CD4-positive, CD25-positive, alpha-beta regulatory T cell (primary cell): ENCODE measurements around the gene MYOCD. TPM values are rescaled to one million over a fixed set of nuclear protein-coding genes. Genes with fewer than 3 reads are reported as not detected.
A peak's percentile ranks its signal among the peaks of the same experiment; 100 is the strongest.

ENCODE experiments used
- ATAC-seq, 2 donors: fragments of 150-1000 bp; cut with Tn5 transposase; one replicate each; pipeline ENCODE4 v1.10.0; 2021; ENCODE audit warnings: low read depth in 2 of 2, moderate number of reproducible peaks in 2 of 2, moderate library complexity in 1 of 2
- DNase-seq, 3 donors: peaks; one replicate each; pipeline versions ENCODE4 v3.0.0 to v3.0.0-alpha.2; 2012 to 2022; ENCODE audit warnings: mixed read lengths in 1 of 3
- H3K27ac ChIP-seq: one replicate; pipeline ENCODE4 v1.7.0; 2013; ENCODE audit warnings: mild to moderate bottlenecking, low read length; ENCODE audit not compliant: insufficient read depth, poor library complexity, severe bottlenecking
- H3K27me3 ChIP-seq: one replicate; pipeline ENCODE4 v1.7.0; 2013; ENCODE audit warnings: low read length; ENCODE audit not compliant: control insufficient read depth, insufficient read depth
- H3K36me3 ChIP-seq: one replicate; pipeline ENCODE4 v1.7.0; 2013; ENCODE audit warnings: mild to moderate bottlenecking, low read length, moderate library complexity; ENCODE audit not compliant: control insufficient read depth, insufficient read depth
- H3K4me1 ChIP-seq: 2 replicates; pipeline ENCODE4 v1.7.0; 2013; ENCODE audit warnings: mild to moderate bottlenecking, low read length; ENCODE audit not compliant: insufficient read depth, control insufficient read depth, poor library complexity, severe bottlenecking
- H3K4me3 ChIP-seq: one replicate; pipeline ENCODE4 v1.7.0; 2013; ENCODE audit warnings: low read depth, mild to moderate bottlenecking, low read length, moderate library complexity
- H3K9me3 ChIP-seq, 2 experiments: 1 replicate in 1 of 2; 2 replicates in 1 of 2; pipeline ENCODE4 v1.7.0; 2013; ENCODE audit warnings: low read length in 2 of 2, mild to moderate bottlenecking in 1 of 2, moderate library complexity in 1 of 2; ENCODE audit not compliant: control insufficient read depth in 2 of 2
- H3K27ac Mint-ChIP-seq, 3 donors: one replicate each; pipeline ENCODE4 v1.8.0; 2020 to 2022; ENCODE audit warnings: mild to moderate bottlenecking in 3 of 3, mixed read lengths in 3 of 3, moderate library complexity in 2 of 3
- H3K27me3 Mint-ChIP-seq: one replicate; pipeline ENCODE4 v1.8.0; 2022; ENCODE audit warnings: mild to moderate bottlenecking, mixed read lengths
- H3K36me3 Mint-ChIP-seq: one replicate; pipeline ENCODE4 v1.8.0; 2020; ENCODE audit warnings: mixed read lengths
- H3K4me1 Mint-ChIP-seq, 4 donors: one replicate each; pipeline ENCODE4 v1.8.0; 2020 to 2022; ENCODE audit warnings: mixed read lengths in 4 of 4, mild to moderate bottlenecking in 1 of 4
- H3K4me3 Mint-ChIP-seq, 4 donors: one replicate each; pipeline ENCODE4 v1.8.0; 2020 to 2022; ENCODE audit warnings: mild to moderate bottlenecking in 4 of 4, mixed read lengths in 4 of 4, moderate library complexity in 3 of 4
- H3K9me3 Mint-ChIP-seq, 7 donors: one replicate each; pipeline ENCODE4 v1.8.0; 2020 to 2022; ENCODE audit warnings: mixed read lengths in 7 of 7, mild to moderate bottlenecking in 3 of 7, moderate library complexity in 2 of 7
- polyA plus RNA-seq, 4 donors: library from polyadenylated mRNA; unstranded; fragments of 300-500 nt; fragmentation: Illumina TruSeq; gene quantifications; one replicate each; pipeline ENCODE4 v1.2.3, GENCODE V29; 2021
- total RNA-seq: library from RNA; stranded (reverse); gene quantifications from one replicate; pipeline ENCODE4 v1.2.3, GENCODE V29; 2022

MYOCD gene
- total and polyA plus RNA-seq, 5 donors from 2014 or later, result not detected

GRCh38 chr17:12768255-12768654, 102.6 kb downstream of the MYOCD start:
- ATAC-seq, result no peak
- H3K4me3 ChIP-seq, result no peak overlapping the region
- no peaks in the 10 kb centered on the region for H3K36me3 ChIP-seq
- no peaks in the 10 kb centered on the region for H3K9me3 ChIP-seq
- DNase-seq, result no peak
- H3K27ac ChIP-seq, result no peak overlapping the region
- Mint-ChIP-seq H3K27me3 (no peaks in the 10 kb centered on the region), H3K36me3 (no peaks in the 10 kb centered on the region), H3K9me3 (peaks cover 0 to 8% (median 0%) of the 10 kb centered on the region in 7 donors), H3K4me1 (no peaks in the 10 kb centered on the region), H3K27ac (no peak overlapping the region), H3K4me3 (no peak overlapping the region)
- no peaks in the 10 kb centered on the region for H3K4me1 ChIP-seq
- no peaks in the 10 kb centered on the region for H3K27me3 ChIP-seq

DNA sequence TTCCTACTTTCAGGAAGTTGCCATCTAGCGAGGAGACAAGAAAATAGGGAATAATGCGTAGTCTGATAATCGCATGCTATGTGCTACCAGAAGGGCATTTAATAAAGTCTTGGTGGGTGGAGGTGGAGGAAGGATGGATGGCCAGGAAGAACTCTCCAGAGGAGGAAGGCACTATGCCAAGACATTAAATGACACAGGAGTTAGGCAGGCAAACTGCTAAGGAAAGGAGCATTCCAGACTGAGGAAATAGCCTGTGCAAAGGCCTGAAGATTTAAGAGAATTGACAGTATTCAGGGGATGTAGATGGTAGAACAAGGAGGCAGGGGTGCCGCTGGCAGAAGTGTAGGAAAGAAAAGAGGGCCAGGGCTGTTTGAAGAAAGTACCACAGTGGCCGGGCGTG, 104.3 kb downstream of the MYOCD start:
- Histone ChIP-seq H3K4me3 (no peak overlapping the region), H3K36me3 (no peaks in the 10 kb centered on the region), H3K4me1 (no peaks in the 10 kb centered on the region), H3K27ac (no peak overlapping the region), H3K27me3 (no peaks in the 10 kb centered on the region), H3K9me3 (no peaks in the 10 kb centered on the region)
- no peaks in the 10 kb centered on the region for H3K4me1 Mint-ChIP-seq
- H3K9me3 Mint-ChIP-seq, result peaks cover 0 to 8% (median 0%) of the 10 kb centered on the region in 7 donors
- H3K4me3 Mint-ChIP-seq, result no peak overlapping the region
- DNase-seq (no peak), ATAC-seq (no peak)
- H3K36me3 Mint-ChIP-seq, result no peaks in the 10 kb centered on the region
- no peaks in the 10 kb centered on the region for H3K27me3 Mint-ChIP-seq
- no peak overlapping the region for H3K27ac Mint-ChIP-seq

- Histone ChIP-seq H3K9me3 (no peaks in the 10 kb centered on the region), H3K4me3 (no peak overlapping the region), H3K27me3 (no peaks in the 10 kb centered on the region), H3K36me3 (no peaks in the 10 kb centered on the region), H3K4me1 (no peaks in the 10 kb centered on the region), H3K27ac (no peak overlapping the region)
- Mint-ChIP-seq H3K9me3 (peaks cover 0 to 6% (median 0%) of the 10 kb centered on the region in 7 donors), H3K27ac (no peak overlapping the region), H3K4me3 (no peak overlapping the region), H3K27me3 (no peaks in the 10 kb centered on the region), H3K36me3 (no peaks in the 10 kb centered on the region), H3K4me1 (no peaks in the 10 kb centered on the region)
- DNase-seq (no peak), ATAC-seq (no peak)
These were observed 107.5 kb downstream of the MYOCD start for GRCh38 chr17:12773153-12773552.

GRCh38 chr17:12789075-12789480, 123.4 kb downstream of the MYOCD start:
- Histone ChIP-seq H3K27ac (no peak overlapping the region), H3K27me3 (peaks cover 11% of the 10 kb centered on the region), H3K4me3 (no peak overlapping the region), H3K9me3 (no peaks in the 10 kb centered on the region), H3K36me3 (no peaks in the 10 kb centered on the region), H3K4me1 (no peaks in the 10 kb centered on the region)
- Mint-ChIP-seq H3K27me3 (peaks cover 20% of the 10 kb centered on the region), H3K27ac (no peak overlapping the region), H3K9me3 (peaks cover 0 to 4% (median 2%) of the 10 kb centered on the region in 7 donors), H3K4me3 (peak overlapping the region in 2 of 4 donors; percentile 48 to 53), H3K4me1 (peaks cover 0 to 11% (median 0%) of the 10 kb centered on the region in 4 donors), H3K36me3 (no peaks in the 10 kb centered on the region)
- ATAC-seq (no peak), DNase-seq (peak in 1 of 3 donors; percentile 6)

- Histone ChIP-seq H3K27ac (no peak within 1 kb of the TSS), H3K27me3 (peaks cover 11% of the 10 kb centered on the region), H3K4me1 (no peaks in the 10 kb centered on the region), H3K9me3 (no peaks in the 10 kb centered on the region), H3K36me3 (no peaks in the 10 kb centered on the region), H3K4me3 (no peak within 1 kb of the TSS)
- DNase-seq (peak in 1 of 3 donors; percentile 5), ATAC-seq (no peak)
- no peak within 1 kb of the TSS for H3K27ac Mint-ChIP-seq
- H3K4me1 Mint-ChIP-seq, result peaks cover 0 to 11% (median 0%) of the 10 kb centered on the region in 4 donors
- no peaks in the 10 kb centered on the region for H3K36me3 Mint-ChIP-seq
- H3K9me3 Mint-ChIP-seq, result peaks cover 0 to 6% (median 3%) of the 10 kb centered on the region in 7 donors
- peaks cover 23% of the 10 kb centered on the region for H3K27me3 Mint-ChIP-seq
- H3K4me3 Mint-ChIP-seq, result peak within 1 kb of the TSS in 3 of 4 donors; percentile 53 to 82 (median 68)
These were observed 124.0 kb downstream of the MYOCD start, which contains the start of gene ARHGAP44 for GRCh38 chr17:12789481-12790248. TSS of gene ARHGAP44 (plus strand) at chr17:12789498. CDS start at chr17:12789839, 341 bp downstream.

- Mint-ChIP-seq H3K27ac (no peak overlapping the region), H3K9me3 (peaks cover 0 to 6% (median 3%) of the 10 kb centered on the region in 7 donors), H3K27me3 (peaks cover 23% of the 10 kb centered on the region), H3K4me1 (peaks cover 0 to 11% (median 0%) of the 10 kb centered on the region in 4 donors), H3K4me3 (peak overlapping the region in 3 of 4 donors; percentile 50 to 82 (median 68)), H3K36me3 (no peaks in the 10 kb centered on the region)
- Histone ChIP-seq H3K36me3 (no peaks in the 10 kb centered on the region), H3K27ac (no peak overlapping the region), H3K27me3 (peaks cover 11% of the 10 kb centered on the region), H3K4me1 (no peaks in the 10 kb centered on the region), H3K4me3 (no peak overlapping the region), H3K9me3 (no peaks in the 10 kb centered on the region)
- no peak for DNase-seq
- no peak for ATAC-seq
These were observed 124.8 kb downstream of the MYOCD start for GRCh38 chr17:12790249-12791106.

DNA sequence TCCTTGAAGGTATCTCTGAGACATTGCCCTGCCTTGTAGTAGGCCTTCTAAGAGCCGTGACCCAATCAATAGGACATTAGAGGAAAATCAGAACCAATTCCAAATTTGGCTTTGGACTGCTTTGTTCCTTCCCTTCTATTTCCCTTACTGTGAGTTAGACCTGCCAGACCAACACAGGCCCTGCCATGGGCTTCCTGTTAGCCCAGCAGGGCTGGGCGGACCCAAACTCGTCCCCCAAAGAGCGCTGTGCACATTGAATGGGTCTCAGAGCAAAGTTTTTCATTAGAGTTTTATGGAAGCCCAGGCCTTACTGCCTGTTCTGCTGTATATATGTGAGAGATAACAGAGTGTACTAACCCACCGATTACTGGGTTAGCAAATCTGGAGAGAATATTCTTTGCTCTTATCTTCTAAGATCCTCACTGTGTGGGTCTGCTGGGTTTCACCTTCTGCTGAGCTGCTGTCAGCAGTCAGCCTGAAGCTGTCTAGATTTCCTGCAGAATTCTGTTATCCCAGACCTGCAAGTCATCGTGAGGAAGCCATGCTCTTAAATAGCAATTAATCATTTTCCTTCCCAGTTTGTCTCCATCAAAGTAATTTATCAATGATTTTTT, 129.3 kb downstream of the MYOCD start:
- peaks cover 0 to 5% (median 0%) of the 10 kb centered on the region in 4 donors for H3K4me1 Mint-ChIP-seq
- H3K9me3 Mint-ChIP-seq, result peaks cover 0 to 10% (median 6%) of the 10 kb centered on the region in 7 donors
- H3K27ac Mint-ChIP-seq, result no peak overlapping the region

More for the DNA sequence above, 129.3 kb downstream of the MYOCD start:
- Histone ChIP-seq H3K4me3 (no peak overlapping the region), H3K36me3 (no peaks in the 10 kb centered on the region), H3K27me3 (peaks cover 11% of the 10 kb centered on the region), H3K9me3 (no peaks in the 10 kb centered on the region), H3K27ac (no peak overlapping the region), H3K4me1 (no peaks in the 10 kb centered on the region)
- DNase-seq (no peak), ATAC-seq (no peak)
- Mint-ChIP-seq H3K27me3 (peaks cover 24% of the 10 kb centered on the region), H3K4me3 (no peak overlapping the region), H3K36me3 (no peaks in the 10 kb centered on the region)
